Esophagus squamous epithelium (tissue), 5 donors: ENCODE results near the gene DHCR24. TPM values are rescaled to one million over a fixed set of nuclear protein-coding genes. Genes with fewer than 3 reads are reported as not detected.

ENCODE experiments used
- DNase-seq: peaks from one replicate; lab custom pipeline; 2025; lab: John Stamatoyannopoulos, UW
- H3K27ac ChIP-seq, 4 donors: fragments of 200-600 bp; sonication (generic); one replicate each; pipeline ENCODE4 v1.5.1; 2016 to 2019; ENCODE audit warnings: mild to moderate bottlenecking in 1 of 4
- H3K27me3 ChIP-seq, 4 donors: fragments of 200-600 bp; sonication (generic); 1 replicate in 3 of 4; 2 replicates in 1 of 4; pipeline versions ENCODE4 v1.5.1 to v1.6.0; 2017 to 2021; ENCODE audit warnings: antibody characterized with exemption in 1 of 4
- H3K36me3 ChIP-seq, 3 donors: fragments of 200-600 bp; sonication (generic); one replicate each; pipeline ENCODE4 v1.5.1; 2016 to 2019
- H3K4me1 ChIP-seq, 3 donors: fragments of 200-600 bp; sonication (generic); one replicate each; pipeline ENCODE4 v1.5.1; 2017 to 2019
- H3K4me3 ChIP-seq, 4 donors: fragments of 200-600 bp; sonication (generic); 1 replicate in 3 of 4; 2 replicates in 1 of 4; pipeline ENCODE4 v1.5.1; 2016 to 2019; ENCODE audit warnings: mild to moderate bottlenecking in 2 of 4, moderate library complexity in 1 of 4
- H3K9me3 ChIP-seq, 3 donors: fragments of 200-600 bp; sonication (generic); one replicate each; pipeline ENCODE4 v1.5.1; 2016 to 2019
- POLR2A ChIP-seq, 4 donors: fragments of 450-650 bp; IDR thresholded peaks; one replicate each; pipeline ENCODE4 v1.6.1; 2017; ENCODE audit warnings: antibody characterized with exemption in 4 of 4, mild to moderate bottlenecking in 4 of 4, moderate library complexity in 3 of 4
- WGBS, 2 donors: methylation state at CpG; one replicate each; pipeline ENCODE4 v1.1.5; 2018; 5-methylcytosine and 5-hydroxymethylcytosine counted together
- intact Hi-C: fragments of 100-400 bp; cut with DNase I; formaldehyde crosslinking; loops from one replicate; pipeline ENCODE4 v1.15.0; 2022
- total RNA-seq, 4 donors: library from RNA; depleted of rRNA; stranded (reverse); fragments of >200 nt; gene quantifications; one replicate each; pipeline ENCODE4 v1.1.0, GENCODE V29; 2016
- TF ChIP-seq, protein P1 (sequence below), 6 experiments: fragments of 450-650 bp in 4 of 6; fragments of 200-600 bp in 2 of 6; sonication (generic) in 2 of 6; IDR thresholded peaks; one replicate each; pipeline ENCODE4 v1.5.1; 2016 to 2019; ENCODE audit warnings: antibody characterized with exemption in 6 of 6, mild to moderate bottlenecking in 4 of 6, moderate library complexity in 4 of 6
- donor health status: DM: yes; HTN: yes; CAD: no.

DHCR24 gene
- total RNA-seq, 4 donors from 2014 or later: 285 to 499 (median 340) TPM

- Histone ChIP-seq H3K27me3 (no peaks in the 10 kb centered on the region), H3K9me3 (no peaks in the 10 kb centered on the region), H3K27ac (no peak overlapping the region), H3K4me3 (no peak overlapping the region), H3K36me3 (no peaks in the 10 kb centered on the region), H3K4me1 (peaks cover 0 to 2% (median 0%) of the 10 kb centered on the region in 3 donors)
- 91 to 94% methylated on average over 1 of the region's 1 CpG for WGBS, 2 donors
- intact Hi-C loops: no loop called here
- no peak for DNase-seq
- TF ChIP-seq POLR2A (IDR thresholded peaks at IDR 0.05): no peak
- TF ChIP-seq, protein P1, sequence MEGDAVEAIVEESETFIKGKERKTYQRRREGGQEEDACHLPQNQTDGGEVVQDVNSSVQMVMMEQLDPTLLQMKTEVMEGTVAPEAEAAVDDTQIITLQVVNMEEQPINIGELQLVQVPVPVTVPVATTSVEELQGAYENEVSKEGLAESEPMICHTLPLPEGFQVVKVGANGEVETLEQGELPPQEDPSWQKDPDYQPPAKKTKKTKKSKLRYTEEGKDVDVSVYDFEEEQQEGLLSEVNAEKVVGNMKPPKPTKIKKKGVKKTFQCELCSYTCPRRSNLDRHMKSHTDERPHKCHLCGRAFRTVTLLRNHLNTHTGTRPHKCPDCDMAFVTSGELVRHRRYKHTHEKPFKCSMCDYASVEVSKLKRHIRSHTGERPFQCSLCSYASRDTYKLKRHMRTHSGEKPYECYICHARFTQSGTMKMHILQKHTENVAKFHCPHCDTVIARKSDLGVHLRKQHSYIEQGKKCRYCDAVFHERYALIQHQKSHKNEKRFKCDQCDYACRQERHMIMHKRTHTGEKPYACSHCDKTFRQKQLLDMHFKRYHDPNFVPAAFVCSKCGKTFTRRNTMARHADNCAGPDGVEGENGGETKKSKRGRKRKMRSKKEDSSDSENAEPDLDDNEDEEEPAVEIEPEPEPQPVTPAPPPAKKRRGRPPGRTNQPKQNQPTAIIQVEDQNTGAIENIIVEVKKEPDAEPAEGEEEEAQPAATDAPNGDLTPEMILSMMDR (IDR thresholded peaks at IDR 0.05): no peak
Measured at GRCh38 chr1:54894271-54894670, 7.3 kb upstream of the DHCR24 start.

DNA sequence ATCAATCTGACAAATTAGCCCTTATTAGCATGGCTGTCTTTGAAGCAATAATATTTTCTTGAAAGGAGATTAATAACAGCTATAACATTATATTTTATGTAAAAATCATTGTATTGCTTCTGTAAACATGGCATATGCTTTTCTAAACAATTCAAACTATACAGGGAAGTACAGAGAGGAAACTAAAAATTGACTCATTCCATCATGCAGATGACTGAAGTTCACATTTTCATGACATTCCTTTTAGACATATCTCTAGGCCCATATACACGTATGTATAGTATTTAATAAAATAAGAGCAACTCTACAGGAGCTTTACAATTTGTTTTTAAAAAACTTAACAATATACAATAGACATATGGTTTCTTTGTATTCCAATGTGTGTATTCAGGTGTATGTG is 5.6 kb upstream of the DHCR24 start:
- no peak for TF ChIP-seq POLR2A (IDR thresholded peaks at IDR 0.05)
- TF ChIP-seq, protein P1 (IDR thresholded peaks at IDR 0.05): no peak
- no peak overlapping the region for H3K27ac ChIP-seq
- no peak overlapping the region for H3K4me3 ChIP-seq
- no peaks in the 10 kb centered on the region for H3K36me3 ChIP-seq
- H3K9me3 ChIP-seq: no peaks in the 10 kb centered on the region
- DNase-seq: no peak
- intact Hi-C loops: no loop called here
- no peaks in the 10 kb centered on the region for H3K27me3 ChIP-seq
- H3K4me1 ChIP-seq: peaks cover 4 to 19% (median 9%) of the 10 kb centered on the region in 3 donors
- 61 to 77% methylated on average over 1 of the region's 1 CpG for WGBS, 2 donors

DNA sequence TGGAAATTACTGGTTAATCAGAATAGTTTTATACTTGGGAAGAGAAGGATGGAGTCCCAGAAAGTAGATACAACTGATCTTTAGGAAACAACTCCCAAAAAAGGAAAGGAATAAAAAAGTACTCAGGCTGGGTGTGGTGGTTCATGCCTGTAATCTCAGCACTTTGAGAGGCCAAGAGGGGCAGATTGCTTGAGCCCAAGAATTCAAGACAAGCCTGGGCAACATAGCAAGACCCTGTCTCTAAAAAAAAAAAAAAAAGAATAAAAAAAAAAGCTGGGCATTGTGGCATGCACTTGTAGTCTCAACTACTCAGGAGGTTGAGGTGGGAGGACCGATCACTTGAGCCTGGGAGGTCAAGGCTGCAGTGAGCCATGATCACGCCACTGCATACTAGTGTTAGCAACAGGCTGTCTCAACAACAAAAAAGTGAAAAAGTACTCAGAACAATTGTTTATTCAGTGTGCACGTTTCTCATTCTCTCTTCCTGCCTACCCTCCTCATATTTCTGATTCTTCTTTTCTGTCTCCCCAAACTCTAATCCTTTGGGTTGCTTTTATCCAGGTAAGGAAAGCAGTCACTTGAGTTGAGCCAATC is 2.2 kb upstream of the DHCR24 start:
- 74 to 77% methylated on average over 3 of the region's 3 CpGs for WGBS, 2 donors
- Histone ChIP-seq H3K27ac (no peak overlapping the region), H3K9me3 (no peaks in the 10 kb centered on the region), H3K4me1 (peaks cover 14 to 48% (median 23%) of the 10 kb centered on the region in 3 donors), H3K36me3 (no peaks in the 10 kb centered on the region), H3K27me3 (no peaks in the 10 kb centered on the region), H3K4me3 (no peak overlapping the region)
- TF ChIP-seq, protein P1 (IDR thresholded peaks at IDR 0.05): no peak
- TF ChIP-seq POLR2A (IDR thresholded peaks at IDR 0.05): no peak
- intact Hi-C loops: loop anchor here (10.0 kb wide), 1 partner anchor 56 kb away; no protein-coding TSS in a partner anchor
- no peak for DNase-seq

GRCh38 chr1:54888080-54888733 is 1.2 kb upstream of the DHCR24 start:
- TF ChIP-seq, protein P1 (IDR thresholded peaks at IDR 0.05): no peak
- TF ChIP-seq POLR2A (IDR thresholded peaks at IDR 0.05): no peak
- no peak for DNase-seq
- H3K36me3 ChIP-seq: peaks cover 0 to 6% (median 0%) of the 10 kb centered on the region in 3 donors
- peak overlapping the region; percentile 83 to 93 (median 90) for H3K27ac ChIP-seq
- no peaks in the 10 kb centered on the region for H3K9me3 ChIP-seq
- intact Hi-C loops: loop anchor here (10.0 kb wide), 1 partner anchor 57 kb away; no protein-coding TSS in a partner anchor
- WGBS, 2 donors: 68 to 77% methylated on average over 7 of the region's 7 CpGs
- H3K4me1 ChIP-seq: peaks cover 18 to 59% (median 26%) of the 10 kb centered on the region in 3 donors
- no peaks in the 10 kb centered on the region for H3K27me3 ChIP-seq
- peak overlapping the region in 3 of 4 donors; percentile 74 to 85 (median 75) for H3K4me3 ChIP-seq

- TF ChIP-seq POLR2A (IDR thresholded peaks at IDR 0.05): no peak
- TF ChIP-seq, protein P1 (IDR thresholded peaks at IDR 0.05): no peak
- peaks cover 18 to 64% (median 26%) of the 10 kb centered on the region in 3 donors for H3K4me1 ChIP-seq
Measured at GRCh38 chr1:54887665-54888071, 673 bp upstream of the DHCR24 start.

More at GRCh38 chr1:54887665-54888071, 673 bp upstream of the DHCR24 start:
- no peaks in the 10 kb centered on the region for H3K9me3 ChIP-seq
- H3K36me3 ChIP-seq: peaks cover 0 to 12% (median 0%) of the 10 kb centered on the region in 3 donors
- H3K27me3 ChIP-seq: no peaks in the 10 kb centered on the region
- H3K4me3 ChIP-seq: peak overlapping the region; percentile 74 to 92 (median 80)
- peak overlapping the region; percentile 83 to 93 (median 90) for H3K27ac ChIP-seq
- intact Hi-C loops: loop anchor here (10.0 kb wide), 1 partner anchor 57 kb away; no protein-coding TSS in a partner anchor
- WGBS, 2 donors: 19 to 33% methylated on average over 2 to 8 of the region's 8 CpGs
- DNase-seq: no peak
